SKM-1 treated with dmso at 0.1 percent for 144 hours (cell line): ENCODE data around the gene ZDHHC17.
"Not testable (repeated sequence)": the region's sequence is repeated elsewhere in the genome, so short reads cannot be mapped to it uniquely, and the experiment has no call there.

Experiments used
- DNase-seq: peaks from one replicate; lab custom pipeline; 2025; ENCODE audit not compliant: unreplicated experiment; lab: John Stamatoyannopoulos, UW

The ZDHHC17 gene

DNA sequence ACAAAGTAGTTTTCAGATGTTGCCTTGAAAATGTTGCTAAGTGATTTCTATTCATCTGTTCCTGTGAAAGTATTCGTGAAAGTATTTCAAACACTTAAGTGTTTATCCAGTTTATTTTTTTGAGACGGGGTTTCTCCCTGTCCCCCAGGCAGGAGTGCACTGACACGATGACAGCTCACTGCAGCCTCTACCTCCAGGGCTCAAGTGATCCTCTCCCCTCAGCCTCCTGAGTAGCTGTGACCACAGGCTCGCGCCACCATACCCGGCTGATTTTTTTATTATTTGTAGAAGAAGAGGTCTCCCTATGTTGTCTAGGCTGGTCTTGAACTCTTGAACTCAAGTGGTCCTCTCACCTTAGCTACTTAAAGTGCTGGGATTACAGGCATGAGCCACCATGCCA, 1.7 kb downstream of the ZDHHC17 start:
- no peak for DNase-seq

DNA sequence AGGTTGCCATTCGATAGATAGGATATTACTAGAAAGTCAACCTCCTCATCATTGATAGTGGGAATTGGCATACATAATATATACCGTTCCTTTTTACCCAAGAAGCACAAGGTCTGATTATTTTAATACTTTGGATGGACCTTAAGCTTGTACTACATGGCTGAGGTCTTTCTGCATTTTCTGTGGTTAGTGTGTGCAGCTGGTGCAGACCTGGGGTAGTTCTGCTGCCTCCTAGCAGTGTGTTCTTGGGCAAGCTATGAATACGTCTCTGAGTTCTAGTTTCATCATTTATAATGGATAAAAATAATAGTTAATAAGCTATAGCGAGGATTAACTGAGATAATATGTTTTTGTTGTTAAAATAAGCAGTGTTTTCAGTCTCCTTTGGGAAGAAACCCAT, 2.2 kb downstream of the ZDHHC17 start:
- DNase-seq = no peak

DNA sequence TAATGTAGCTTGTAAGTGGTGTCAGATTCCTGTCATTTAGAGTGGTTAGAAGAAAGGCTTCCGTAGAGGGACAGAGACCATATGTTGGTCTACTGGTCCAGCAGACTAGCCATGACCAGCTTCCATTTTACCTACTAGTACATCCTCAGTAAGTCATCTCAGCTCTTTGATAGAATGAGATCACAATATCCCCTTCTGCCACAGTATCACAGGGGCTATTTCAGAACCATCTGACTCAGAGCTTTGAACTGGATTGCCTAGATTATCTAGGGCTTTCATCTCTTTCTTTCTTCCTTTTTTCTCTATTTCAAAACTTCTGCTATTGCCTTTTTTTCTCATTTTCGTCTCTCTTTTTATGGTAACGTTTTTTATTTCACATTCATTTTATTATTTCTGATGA, 4.7 kb downstream of the ZDHHC17 start:
- no peak for DNase-seq

DNA sequence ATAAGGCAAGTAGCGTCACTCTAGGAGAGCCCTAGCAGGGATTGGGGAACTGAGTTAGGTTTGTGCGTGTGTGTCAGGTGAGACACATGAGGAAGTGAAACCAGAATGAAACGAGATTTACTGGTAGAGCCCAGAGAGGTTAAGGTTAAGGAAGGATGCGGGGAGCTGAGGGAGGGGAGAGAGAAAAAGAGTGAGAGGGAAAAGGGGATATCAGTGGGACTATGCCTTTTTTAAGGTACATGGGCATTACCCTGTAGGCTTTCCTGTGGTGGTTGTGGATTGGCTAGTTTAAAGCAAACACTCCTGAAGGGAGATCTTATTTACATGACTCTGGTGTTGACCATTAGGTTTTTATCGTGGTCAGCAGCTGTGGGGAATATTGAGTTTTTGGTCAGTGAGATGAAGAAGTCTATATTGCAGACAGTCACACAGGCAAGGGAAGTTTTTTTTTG, 13.9 kb downstream of the ZDHHC17 start:
- peak; percentile 11 for DNase-seq

DNA sequence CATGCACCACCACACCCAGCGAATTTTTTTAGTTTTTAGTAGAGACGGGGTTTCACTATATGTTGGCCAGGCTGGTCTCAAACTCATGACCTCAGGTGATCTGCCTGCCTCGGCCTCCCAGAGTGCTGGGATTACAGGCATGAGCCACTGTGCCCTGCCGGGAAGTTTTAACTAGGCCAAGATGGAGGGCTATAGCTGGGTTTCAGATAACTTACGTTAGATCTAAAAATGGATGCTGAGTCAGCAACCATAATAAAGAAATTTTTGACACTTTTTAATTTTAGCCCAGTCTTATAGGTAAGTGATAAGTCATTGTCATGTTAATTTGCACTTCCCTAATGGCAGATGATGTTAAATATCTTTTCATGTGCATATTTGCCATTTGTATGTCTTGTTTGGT, 14.4 kb downstream of the ZDHHC17 start:
- no peak for DNase-seq

DNA sequence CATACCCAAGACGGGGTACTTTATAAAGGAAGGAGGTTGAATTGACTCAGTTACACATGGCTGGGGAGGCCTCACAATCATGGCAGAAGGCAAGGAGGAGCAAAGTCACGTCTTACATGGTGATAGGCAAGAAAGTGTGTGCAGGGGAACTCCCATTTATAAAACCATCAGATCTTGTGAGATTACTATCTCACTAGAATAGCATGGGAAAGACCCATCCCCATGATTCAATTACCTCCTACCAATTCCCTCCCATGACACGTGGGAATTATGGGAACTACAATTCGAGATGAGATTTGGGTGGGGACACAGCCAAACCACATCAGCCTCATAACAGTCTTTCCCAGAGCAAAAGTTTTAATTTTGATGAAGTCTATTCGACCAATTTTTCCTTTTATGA, 15.4 kb downstream of the ZDHHC17 start:
- DNase-seq = not testable (repeated sequence)

DNA sequence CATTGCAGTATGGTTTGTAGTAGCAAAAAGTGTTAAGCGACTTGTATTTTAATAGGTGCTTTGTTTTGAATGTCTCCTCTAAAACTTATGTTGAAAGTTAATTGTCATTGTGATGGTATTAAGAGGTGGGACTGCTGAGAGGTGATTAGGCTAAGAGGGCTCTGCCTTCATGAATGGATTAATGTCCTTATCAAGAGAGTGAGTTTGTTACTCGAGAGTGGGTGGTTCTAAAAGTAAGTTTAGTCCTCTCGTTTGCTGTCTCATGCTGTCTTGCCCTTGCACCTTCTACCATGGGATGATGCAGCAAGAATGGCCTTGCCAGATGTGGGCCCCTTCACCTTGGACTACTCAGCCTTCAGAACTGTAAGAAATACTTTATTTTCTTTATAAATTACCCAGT, 17.4 kb downstream of the ZDHHC17 start:
- no peak for DNase-seq

DNA sequence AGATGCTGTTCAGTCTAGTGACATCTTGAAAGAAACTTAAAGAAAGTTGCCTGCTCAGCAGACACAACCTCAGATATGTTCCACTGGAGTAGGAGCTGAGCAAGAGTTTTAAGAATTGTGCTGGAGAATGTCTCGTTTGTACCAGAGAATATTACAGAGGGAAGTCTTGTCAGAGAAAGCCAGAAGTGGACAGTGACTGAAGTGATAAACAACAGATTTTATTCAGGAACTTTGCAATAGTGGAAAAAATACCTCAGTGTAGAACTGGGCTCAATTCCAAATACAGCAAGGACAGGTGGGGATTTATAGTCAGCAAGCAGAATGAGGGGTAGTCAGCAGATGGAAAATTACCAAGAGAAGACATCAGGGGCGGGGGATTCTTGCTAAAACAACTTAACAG, 18.6 kb downstream of the ZDHHC17 start:
- no peak for DNase-seq

DNA sequence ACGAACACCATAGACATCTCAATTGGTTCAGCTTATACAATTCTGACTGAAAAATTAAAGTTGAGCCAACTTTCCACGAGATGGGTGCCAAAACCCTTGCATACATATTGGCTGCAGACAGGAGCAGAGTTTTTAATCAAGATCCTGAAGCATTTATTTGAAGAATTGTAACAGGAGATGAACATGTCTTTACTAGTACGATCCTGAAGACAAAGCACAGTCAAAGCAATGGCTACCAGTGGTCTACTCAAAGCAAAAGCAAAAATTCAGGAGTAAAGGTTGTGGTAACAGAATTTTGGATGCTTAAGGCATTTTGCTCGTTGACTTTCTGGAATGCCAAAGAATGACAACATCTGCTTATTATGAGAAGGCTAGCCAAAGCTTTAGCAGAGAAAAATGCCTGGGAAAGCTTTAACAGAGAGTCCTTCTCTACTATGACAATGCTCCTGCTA, 20.7 kb downstream of the ZDHHC17 start:
- no peak for DNase-seq

DNA sequence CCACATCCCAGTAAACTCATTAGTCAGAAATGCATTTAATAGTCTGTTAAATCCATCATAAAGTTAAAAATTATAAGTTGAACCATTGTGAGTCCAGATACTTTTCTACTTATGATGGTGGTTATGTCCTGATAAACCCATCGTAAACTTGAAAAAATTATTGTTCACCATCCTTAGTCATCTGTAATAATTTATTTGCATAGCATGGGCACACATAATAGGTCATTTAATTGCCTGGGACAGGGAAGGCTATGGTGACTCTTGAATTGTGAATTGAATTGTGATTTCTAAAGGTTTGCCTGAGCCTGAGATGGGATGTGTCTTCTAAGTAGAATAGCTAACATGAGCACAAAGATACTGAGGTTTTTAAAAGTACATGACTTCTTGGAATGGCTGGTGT, 21.5 kb downstream of the ZDHHC17 start:
- no peak for DNase-seq

DNA sequence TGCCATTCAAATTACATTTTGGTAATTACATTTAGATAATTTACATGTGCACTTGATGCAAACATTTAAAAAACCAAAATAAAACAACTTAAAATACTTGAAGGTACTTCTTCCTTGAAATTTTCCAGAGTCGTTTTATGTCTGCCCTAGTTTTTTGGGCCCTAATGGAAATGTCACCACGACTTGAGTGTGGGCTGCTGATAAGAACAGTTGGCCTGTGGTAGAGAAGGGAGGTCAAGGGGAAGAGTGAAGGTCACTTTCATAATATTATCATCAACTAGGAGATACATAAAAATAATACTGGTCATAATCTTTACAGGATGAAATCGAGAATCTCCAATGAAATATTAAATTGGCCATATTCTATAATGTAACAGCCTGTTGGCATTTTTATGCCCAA, 23.1 kb downstream of the ZDHHC17 start:
- DNase-seq = no peak

DNA sequence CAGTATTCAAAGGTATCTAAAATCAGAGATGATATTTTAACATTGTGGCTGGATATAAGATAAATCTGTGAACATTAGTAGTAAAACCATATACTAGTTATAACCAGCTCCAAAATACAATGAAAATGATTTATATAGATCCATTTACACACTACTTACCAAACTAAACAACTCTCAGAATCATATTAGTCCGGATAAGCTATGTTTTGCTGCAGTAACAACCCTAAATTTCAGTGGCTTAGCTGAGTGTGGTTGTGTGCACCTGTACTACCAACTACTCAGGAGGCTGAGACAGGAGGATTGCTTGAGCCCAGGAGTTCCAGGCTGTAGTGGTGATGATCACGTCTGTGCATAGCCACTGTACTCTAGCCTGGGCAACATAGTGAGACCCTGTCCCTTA, 23.8 kb downstream of the ZDHHC17 start:
- no peak for DNase-seq

DNA sequence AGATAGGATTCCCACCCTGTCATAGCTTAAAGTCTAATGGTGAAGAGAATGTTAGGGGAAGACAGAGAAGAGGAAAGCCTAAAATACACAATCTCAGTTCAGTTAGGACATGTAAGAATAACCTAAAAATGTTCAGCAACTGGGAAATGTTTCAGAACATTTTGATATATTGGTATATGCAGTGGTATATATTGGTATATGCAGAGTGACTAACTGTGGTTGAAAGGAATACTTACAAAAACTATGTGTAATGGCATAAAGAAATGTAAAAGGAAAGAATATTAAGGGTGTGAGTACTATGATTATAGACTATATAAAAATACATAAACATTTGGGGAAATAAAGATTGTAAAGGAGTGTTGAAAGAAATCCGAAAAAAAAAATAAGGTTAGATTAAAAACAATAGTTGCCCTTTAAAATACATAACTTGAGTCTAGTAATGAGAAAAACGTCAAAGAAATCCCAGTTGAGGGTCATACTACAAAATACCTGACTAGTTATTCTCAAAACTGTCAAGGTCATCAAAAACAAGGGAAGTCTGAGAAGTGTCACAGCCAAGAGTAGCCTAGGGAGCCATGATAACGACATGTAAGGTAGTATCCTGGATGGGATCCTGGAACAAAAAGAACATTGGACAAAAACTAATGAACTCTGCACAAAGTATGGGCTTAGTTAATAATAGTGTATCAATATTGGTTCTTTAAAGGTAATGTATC, 25.6 kb downstream of the ZDHHC17 start:
- no peak for DNase-seq

DNA sequence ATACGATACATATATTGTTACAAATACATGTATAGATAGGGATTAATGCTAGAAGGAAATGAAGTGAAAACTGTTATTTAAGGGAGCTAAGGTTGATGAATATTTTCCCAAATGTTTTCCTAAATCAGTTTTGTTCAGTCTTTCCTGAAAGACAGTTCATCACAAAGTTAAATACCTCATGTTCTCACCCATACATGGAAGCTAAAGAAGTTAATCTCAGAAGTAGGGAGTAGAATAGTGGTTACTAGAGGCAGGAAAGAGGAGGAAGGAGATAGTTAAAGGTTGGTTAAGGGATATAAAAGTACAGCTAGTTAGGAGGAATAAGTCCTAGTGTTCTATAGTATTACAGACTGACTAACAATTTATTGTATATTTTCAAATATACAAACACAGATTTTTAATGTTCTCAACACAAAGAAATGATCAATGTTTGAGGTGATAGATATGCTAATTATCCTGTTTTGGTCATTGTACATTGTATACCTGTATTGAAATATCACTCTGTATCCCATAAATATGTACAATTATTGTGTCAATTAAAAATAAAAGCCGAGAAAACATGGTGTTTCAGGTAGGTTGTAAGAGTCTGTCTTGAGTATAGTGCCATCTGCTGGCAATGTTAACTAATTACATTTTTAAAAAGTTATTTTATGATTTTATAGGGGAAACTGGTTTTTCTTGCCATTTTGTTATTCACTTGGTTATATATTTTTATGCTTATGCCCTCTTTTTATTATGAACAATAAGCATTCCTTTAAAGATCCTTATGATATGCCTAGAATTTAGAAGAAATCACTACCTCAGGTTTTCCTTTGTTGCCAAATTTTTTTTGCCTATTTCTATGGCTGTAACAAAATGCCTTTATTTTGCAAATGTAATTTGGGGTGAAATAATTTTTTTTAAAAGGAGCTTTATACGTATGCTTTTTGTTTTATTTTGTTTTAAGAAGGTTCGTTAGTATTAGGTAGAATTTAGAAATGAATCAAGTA, 26.9 kb downstream of the ZDHHC17 start:
- no peak for DNase-seq

DNA sequence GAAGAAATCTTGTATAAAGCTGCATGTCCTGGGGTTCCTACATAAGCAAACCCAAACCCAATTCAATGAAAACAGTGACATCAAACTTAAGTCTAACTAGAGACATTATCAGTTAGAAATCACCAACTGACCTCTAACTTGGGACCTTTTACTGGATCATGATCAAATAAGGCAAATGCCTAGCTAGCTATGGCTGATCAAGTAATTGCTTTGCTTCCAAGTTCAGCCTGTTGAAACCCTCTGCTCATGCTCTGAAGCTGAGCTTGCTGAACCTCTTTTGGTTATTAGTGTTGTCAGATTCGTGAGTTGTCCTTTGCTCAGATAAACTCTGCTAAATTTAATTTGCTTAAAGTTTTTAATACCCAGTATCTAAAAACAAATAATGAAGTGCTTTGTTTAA, 28.9 kb downstream of the ZDHHC17 start:
- no peak for DNase-seq

DNA sequence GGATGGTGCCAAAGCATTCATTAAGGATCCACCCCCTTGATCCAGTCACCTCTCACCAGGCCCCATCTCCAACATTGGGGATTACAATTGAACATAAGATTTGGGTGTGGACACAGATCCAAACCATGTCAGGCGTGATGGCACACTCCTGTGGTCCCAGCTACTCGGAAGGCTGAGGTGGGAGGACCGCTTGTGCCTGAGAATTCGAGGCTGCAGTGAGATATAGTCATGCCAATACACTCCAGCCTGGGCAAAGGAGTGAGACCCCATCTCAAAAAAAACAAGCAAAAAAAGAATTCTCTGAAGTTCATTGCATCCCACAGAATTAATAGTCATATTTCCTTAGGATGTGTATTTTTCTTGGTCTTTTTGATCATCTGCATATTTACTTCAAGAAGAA, 34.9 kb downstream of the ZDHHC17 start:
- DNase-seq = no peak

DNA sequence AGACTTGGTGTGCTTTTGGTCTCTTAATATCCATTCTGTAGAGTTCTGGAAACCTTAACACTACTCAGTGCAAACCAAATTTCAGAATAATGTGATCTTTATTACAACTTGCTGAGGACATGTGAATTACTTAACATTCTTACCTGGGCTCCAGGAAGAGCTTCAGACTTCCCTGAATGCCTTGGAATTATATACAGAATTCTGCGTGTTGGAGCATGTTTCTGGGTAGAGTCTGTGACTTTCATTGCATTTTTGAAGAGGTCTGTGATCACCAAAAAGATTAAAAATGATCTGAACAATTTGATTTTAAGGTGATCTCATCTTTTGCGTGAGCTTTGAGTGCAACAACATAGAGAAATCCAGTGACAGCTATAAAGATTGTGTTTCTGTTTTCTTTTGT, 35.4 kb downstream of the ZDHHC17 start:
- DNase-seq = no peak

DNA sequence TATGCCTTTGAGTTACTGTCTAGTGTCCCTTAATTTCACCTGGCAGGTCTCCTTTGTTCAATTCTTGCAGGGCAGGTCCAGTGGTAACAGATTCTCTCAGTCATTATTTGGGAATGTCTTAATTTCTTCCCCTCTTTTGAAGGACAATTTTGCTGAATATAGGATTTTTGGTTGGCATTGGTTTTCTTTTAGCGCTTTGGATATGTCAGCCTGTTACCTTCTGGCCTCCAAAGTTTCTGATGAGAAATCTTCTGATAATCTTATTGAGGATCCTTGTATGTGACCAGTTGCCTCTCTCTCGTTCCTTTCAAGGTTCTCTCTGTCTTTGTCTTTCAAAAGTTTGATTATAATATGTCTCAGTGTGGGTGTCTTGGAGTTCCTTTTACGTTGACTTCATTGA, 38.1 kb downstream of the ZDHHC17 start:
- no peak for DNase-seq

DNA sequence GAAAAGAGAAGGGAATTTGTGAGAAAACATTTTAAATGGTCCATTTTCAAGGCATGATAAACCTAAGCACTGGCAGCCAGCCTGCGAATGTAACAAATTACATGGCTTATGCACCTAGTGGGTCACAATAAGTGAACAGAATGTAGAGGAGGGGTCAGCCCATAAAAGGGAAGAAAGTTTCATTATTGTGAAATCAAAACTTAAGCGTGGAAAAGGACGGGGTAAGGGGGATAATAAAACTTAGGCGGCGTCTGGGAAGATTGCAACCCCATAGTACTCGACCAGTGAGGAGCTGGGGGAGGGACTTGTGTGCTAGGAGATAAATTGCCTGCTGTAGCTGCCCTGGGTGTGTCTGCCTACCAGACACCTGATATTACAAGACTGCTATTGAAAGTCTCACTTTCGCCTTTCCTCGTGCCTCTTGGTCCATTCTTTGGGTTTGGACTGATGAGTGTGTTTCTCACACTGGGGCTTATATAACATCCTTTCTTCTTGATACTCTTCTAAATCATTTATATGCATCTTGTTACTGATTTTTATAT, 40.6 kb downstream of the ZDHHC17 start:
- DNase-seq = no peak

DNA sequence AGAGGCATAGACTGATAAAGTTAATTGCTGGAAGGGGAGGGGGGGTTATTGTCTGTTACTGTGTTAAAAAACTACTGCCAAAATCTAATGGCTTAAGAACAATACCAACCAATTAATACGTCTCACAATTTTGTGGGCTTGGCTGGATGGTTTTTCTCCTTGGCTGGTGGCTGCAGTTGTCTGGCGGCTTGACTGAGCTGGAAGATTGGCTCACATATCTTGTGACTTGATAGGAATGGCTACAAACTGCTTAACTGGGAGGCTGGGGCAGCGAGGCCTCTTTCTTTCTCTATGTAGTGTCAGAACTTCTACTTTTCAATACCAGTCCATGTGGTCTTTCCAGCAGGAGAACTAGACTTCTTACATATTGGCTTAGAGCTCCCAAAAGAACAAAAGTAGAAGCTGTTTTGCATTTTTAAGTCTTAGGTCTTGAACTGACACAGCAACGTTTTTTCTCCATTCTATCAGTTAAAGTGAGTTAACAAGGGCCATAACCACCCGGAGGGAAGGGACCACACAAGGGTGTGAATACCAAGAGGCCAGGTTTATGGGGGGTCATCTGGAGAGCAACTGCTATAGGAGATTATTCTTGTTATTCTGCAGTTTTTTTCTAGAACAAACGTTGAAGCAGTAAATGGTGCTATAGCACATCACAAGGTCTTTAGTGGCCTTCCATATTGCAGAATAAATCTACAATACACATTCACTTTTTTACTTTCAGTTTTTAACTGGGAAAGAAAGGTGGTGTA, 46.9 kb downstream of the ZDHHC17 start:
- DNase-seq = no peak

DNA sequence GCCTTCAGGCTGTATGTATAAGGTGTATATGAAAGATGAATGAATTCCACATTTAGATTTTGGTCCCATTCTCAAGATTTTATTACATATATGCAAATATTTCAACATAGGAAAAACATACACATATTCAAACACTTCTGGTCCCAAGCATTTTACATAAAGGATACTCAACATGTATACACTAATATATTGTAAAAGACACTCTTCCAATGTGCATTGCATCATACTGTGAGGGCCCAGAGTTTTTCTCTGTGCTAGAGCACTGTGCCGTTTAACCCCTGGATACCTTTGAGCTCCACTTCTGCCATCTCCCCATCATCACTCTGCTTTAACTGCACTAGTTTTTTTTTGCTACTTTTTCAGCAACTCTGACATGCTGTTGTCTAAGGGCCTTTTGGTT, 48.1 kb downstream of the ZDHHC17 start:
- no peak for DNase-seq
